ENCODE measurements around the gene ABR.

GRCh38 chr17:953767-954166, 226.0 kb downstream of the ABR start:
- TF ChIP-seq CTCF (IDR thresholded peaks at IDR 0.05) (no peak), ZFX (IDR thresholded peaks at IDR 0.05; ENCODE audit: borderline replicate concordance) (no peak)

Data from 22Rv1 (cell line).